ENCODE data around the gene NMU.

DNA sequence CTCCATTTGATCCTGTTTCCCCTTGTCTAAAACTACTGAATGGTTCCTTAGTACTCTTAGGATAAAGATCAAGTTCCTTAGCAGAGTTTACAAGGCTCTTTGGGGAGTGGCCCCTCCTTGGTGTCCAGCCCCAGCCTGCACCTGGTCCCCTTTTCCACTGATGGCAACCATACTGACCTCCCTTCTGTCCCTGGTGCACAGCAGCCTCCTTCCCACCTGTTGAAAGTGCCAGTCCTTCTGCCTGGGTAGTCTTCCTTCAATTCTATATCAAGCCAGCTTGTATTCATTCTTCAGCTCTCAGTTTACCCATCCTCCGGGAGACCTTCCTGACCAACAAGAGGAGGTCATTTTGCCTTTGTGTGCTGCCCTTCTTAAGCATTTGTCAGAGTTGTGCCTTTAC, 30.4 kb upstream of the NMU start:
- TF ChIP-seq POLR2A (IDR thresholded peaks at IDR 0.05; ENCODE audit: extremely low read depth, insufficient read length) (no peak), CTCF (IDR thresholded peaks at IDR 0.05; ENCODE audit: low read depth, low read length) (no peak), MAX (IDR thresholded peaks at IDR 0.05; ENCODE audit: low read depth, low read length) (no peak)

Measured in NB4 (cell line).